HepG2 (cell line): ENCODE results near the gene WNT1. TPM values are rescaled to one million over a fixed set of nuclear protein-coding genes. Genes with fewer than 3 reads are reported as not detected.

Experiments
- CBFB ChIP-seq: sonication (generic); formaldehyde crosslinking; IDR thresholded peaks from 2 replicates; pipeline ENCODE4 v1.4.0; 2020; ENCODE audit warnings: missing genetic modification reagents
- EZH2 ChIP-seq: conservative IDR thresholded peaks from 2 replicates; pipeline ENCODE4 v1.6.1; 2012; ENCODE audit warnings: mild to moderate bottlenecking, low read depth, low read length, moderate library complexity
- GATAD1 ChIP-seq: IDR thresholded peaks from 2 replicates; pipeline ENCODE4 v1.6.1; 2016; ENCODE audit warnings: missing genetic modification reagents, missing compliant biosample characterization
- REPIN1 ChIP-seq: sonication (generic); formaldehyde crosslinking; IDR thresholded peaks from 2 replicates; pipeline ENCODE4 v1.8.0; 2022; ENCODE audit warnings: missing genetic modification reagents, low read depth, mild to moderate bottlenecking, borderline replicate concordance
- SMC3 ChIP-seq: IDR thresholded peaks from 2 replicates; pipeline ENCODE4 v1.6.1; 2011; ENCODE audit warnings: low read length, improper control_type of control experiment
- ZNF329 ChIP-seq: sonication (generic); formaldehyde crosslinking; IDR thresholded peaks from 2 replicates; pipeline ENCODE4 v1.9.0; 2021; ENCODE audit warnings: low read depth, mild to moderate bottlenecking, missing genetic modification reagents
- ZNF564 ChIP-seq: sonication (generic); formaldehyde crosslinking; IDR thresholded peaks from 2 replicates; pipeline ENCODE4 v1.8.1; 2023; ENCODE audit warnings: mild to moderate bottlenecking, missing genetic modification reagents
- polyA plus RNA-seq, 8 experiments: library from polyadenylated mRNA; depleted of rRNA in 3 of 8; stranded (reverse) in 7 of 8; unstranded in 1 of 8; fragments of >200 nt; fragmentation: Illumina TruSeq in 4 of 8; extraction: Trizol in 4 of 8; gene quantifications; 2 replicates each; pipeline versions ENCODE4 v1.2.1 to v1.2.3, GENCODE V29; 2011 to 2016; ENCODE audit warnings: low read depth in 4 of 8, missing spikeins in 1 of 8, mixed read lengths in 1 of 8; ENCODE audit not compliant: insufficient read depth in 1 of 8
- total RNA-seq, 5 experiments: library from RNA; depleted of rRNA; stranded (reverse); fragments of >200 nt; fragmentation: Illumina TruSeq; extraction: Trizol; gene quantifications; 2 replicates each; pipeline ENCODE4 v1.2.3, GENCODE V29; 2016; ENCODE audit warnings: low read depth in 1 of 5
- TF ChIP-seq, protein P1 (sequence below): sonication (generic); formaldehyde crosslinking; IDR thresholded peaks from 2 replicates; pipeline ENCODE4 v1.9.0; 2021; ENCODE audit warnings: missing genetic modification reagents, borderline replicate concordance
- TF ChIP-seq, protein P2 (sequence below): sonication (generic); formaldehyde crosslinking; IDR thresholded peaks from 2 replicates; pipeline ENCODE4 v1.9.0; 2021; ENCODE audit warnings: missing genetic modification reagents, borderline replicate concordance
- TF ChIP-seq, protein P3 (sequence below): sonication (generic); formaldehyde crosslinking; IDR thresholded peaks from 2 replicates; pipeline ENCODE4 v1.4.0; 2020; ENCODE audit warnings: low read depth, mild to moderate bottlenecking, missing genetic modification reagents
- TF ChIP-seq, protein P4 (sequence below), 2 experiments: sonication (generic) in 1 of 2; formaldehyde crosslinking in 1 of 2; IDR thresholded peaks; 2 replicates each; pipeline versions ENCODE4 v1.6.1 to v1.9.0; 2014 to 2022; ENCODE audit warnings: antibody characterized with exemption in 1 of 2, borderline replicate concordance in 1 of 2, inconsistent platforms in 1 of 2, low read depth in 1 of 2, missing genetic modification reagents in 1 of 2
- TF ChIP-seq, protein P5 (sequence below): sonication (generic); formaldehyde crosslinking; IDR thresholded peaks from 2 replicates; pipeline ENCODE4 v1.4.0; 2020; ENCODE audit warnings: mild to moderate bottlenecking, low read depth, missing genetic modification reagents

The WNT1 gene
- total and polyA plus RNA-seq, 2 of the 13 experiments (the other 11 are each of a cell fraction or from before 2014, with no cell fraction given) = not detected

DNA sequence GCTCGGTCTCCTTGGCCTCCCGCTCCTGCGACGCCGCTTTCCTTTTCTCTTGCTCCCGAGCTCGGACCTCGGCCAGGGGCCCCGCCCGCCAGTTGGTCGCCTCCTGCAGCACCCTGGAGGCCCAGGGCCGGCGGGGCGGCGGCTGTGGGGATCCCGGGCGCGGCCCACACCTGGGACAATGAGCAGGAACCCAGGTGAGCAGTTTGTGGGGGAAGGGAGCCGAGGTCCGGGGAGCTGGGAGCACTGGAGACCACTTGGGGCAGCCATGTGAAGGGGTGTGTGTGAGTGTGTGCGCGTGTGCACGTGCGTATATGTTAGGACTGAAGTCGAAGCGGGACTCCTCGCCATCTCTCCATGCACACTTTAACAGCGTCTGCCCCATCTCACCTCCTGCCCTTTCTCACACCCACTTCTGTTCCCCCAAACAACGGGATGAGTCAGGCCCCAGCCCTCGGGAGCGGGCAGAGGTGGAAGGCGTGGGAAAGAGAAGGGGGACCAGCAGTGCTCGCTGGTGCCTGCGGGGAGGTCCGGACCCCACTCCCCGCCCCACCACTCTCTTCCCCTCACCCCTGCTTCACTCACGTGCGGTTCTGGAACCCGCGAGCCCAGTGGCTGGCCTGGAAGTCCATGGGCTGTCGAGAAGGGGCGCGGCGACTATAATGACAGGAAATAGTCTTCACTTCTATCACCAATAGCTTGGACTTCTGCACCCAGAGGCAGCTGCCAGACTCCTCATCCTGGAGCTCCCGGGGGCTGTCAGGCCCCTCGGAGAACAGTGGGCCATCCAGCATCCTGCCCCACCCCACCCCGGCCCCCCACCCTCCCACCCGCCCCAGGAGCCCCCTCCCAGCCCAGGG lies 20.6 kb downstream of the WNT1 start (continued):
- TF ChIP-seq, protein P1, sequence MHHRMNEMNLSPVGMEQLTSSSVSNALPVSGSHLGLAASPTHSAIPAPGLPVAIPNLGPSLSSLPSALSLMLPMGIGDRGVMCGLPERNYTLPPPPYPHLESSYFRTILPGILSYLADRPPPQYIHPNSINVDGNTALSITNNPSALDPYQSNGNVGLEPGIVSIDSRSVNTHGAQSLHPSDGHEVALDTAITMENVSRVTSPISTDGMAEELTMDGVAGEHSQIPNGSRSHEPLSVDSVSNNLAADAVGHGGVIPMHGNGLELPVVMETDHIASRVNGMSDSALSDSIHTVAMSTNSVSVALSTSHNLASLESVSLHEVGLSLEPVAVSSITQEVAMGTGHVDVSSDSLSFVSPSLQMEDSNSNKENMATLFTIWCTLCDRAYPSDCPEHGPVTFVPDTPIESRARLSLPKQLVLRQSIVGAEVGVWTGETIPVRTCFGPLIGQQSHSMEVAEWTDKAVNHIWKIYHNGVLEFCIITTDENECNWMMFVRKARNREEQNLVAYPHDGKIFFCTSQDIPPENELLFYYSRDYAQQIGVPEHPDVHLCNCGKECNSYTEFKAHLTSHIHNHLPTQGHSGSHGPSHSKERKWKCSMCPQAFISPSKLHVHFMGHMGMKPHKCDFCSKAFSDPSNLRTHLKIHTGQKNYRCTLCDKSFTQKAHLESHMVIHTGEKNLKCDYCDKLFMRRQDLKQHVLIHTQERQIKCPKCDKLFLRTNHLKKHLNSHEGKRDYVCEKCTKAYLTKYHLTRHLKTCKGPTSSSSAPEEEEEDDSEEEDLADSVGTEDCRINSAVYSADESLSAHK = 0 out of 2 replicates have a peak, but pooled peaks have one; percentile 46
- TF ChIP-seq EZH2 (no peak), CBFB (CRISPR knock-in tag) (no peak), ZNF329 (CRISPR knock-in tag) (peak; percentile 74), REPIN1 (CRISPR knock-in tag) (no peak), GATAD1 (CRISPR knock-in tag) (no peak), ZNF564 (no peak), SMC3 (no peak)
- TF ChIP-seq, protein P2, sequence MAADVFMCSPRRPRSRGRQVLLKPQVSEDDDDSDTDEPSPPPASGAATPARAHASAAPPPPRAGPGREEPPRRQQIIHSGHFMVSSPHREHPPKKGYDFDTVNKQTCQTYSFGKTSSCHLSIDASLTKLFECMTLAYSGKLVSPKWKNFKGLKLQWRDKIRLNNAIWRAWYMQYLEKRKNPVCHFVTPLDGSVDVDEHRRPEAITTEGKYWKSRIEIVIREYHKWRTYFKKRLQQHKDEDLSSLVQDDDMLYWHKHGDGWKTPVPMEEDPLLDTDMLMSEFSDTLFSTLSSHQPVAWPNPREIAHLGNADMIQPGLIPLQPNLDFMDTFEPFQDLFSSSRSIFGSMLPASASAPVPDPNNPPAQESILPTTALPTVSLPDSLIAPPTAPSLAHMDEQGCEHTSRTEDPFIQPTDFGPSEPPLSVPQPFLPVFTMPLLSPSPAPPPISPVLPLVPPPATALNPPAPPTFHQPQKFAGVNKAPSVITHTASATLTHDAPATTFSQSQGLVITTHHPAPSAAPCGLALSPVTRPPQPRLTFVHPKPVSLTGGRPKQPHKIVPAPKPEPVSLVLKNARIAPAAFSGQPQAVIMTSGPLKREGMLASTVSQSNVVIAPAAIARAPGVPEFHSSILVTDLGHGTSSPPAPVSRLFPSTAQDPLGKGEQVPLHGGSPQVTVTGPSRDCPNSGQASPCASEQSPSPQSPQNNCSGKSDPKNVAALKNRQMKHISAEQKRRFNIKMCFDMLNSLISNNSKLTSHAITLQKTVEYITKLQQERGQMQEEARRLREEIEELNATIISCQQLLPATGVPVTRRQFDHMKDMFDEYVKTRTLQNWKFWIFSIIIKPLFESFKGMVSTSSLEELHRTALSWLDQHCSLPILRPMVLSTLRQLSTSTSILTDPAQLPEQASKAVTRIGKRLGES = no peak; the same call in 1 of the 2 replicates
- TF ChIP-seq, protein P3, sequence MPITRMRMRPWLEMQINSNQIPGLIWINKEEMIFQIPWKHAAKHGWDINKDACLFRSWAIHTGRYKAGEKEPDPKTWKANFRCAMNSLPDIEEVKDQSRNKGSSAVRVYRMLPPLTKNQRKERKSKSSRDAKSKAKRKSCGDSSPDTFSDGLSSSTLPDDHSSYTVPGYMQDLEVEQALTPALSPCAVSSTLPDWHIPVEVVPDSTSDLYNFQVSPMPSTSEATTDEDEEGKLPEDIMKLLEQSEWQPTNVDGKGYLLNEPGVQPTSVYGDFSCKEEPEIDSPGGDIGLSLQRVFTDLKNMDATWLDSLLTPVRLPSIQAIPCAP (CRISPR knock-in tag) = no peak
- TF ChIP-seq, protein P4, sequence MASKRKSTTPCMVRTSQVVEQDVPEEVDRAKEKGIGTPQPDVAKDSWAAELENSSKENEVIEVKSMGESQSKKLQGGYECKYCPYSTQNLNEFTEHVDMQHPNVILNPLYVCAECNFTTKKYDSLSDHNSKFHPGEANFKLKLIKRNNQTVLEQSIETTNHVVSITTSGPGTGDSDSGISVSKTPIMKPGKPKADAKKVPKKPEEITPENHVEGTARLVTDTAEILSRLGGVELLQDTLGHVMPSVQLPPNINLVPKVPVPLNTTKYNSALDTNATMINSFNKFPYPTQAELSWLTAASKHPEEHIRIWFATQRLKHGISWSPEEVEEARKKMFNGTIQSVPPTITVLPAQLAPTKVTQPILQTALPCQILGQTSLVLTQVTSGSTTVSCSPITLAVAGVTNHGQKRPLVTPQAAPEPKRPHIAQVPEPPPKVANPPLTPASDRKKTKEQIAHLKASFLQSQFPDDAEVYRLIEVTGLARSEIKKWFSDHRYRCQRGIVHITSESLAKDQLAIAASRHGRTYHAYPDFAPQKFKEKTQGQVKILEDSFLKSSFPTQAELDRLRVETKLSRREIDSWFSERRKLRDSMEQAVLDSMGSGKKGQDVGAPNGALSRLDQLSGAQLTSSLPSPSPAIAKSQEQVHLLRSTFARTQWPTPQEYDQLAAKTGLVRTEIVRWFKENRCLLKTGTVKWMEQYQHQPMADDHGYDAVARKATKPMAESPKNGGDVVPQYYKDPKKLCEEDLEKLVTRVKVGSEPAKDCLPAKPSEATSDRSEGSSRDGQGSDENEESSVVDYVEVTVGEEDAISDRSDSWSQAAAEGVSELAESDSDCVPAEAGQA (IDR thresholded peaks at IDR 0.05; ENCODE audit: low read depth) = no peak
- TF ChIP-seq, protein P4 (CRISPR knock-in tag; IDR thresholded peaks at IDR 0.05; ENCODE audit: borderline replicate concordance) = peak; percentile 88; the same call in 1 of the 2 replicates
- TF ChIP-seq, protein P5, sequence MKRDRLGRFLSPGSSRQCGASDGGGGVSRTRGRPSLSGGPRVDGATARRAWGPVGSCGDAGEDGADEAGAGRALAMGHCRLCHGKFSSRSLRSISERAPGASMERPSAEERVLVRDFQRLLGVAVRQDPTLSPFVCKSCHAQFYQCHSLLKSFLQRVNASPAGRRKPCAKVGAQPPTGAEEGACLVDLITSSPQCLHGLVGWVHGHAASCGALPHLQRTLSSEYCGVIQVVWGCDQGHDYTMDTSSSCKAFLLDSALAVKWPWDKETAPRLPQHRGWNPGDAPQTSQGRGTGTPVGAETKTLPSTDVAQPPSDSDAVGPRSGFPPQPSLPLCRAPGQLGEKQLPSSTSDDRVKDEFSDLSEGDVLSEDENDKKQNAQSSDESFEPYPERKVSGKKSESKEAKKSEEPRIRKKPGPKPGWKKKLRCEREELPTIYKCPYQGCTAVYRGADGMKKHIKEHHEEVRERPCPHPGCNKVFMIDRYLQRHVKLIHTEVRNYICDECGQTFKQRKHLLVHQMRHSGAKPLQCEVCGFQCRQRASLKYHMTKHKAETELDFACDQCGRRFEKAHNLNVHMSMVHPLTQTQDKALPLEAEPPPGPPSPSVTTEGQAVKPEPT = 0 out of 2 replicates have a peak, but pooled peaks have one; percentile 31
